ENCODE measurements around the gene EPHB1.

EPHB1 gene

DNA sequence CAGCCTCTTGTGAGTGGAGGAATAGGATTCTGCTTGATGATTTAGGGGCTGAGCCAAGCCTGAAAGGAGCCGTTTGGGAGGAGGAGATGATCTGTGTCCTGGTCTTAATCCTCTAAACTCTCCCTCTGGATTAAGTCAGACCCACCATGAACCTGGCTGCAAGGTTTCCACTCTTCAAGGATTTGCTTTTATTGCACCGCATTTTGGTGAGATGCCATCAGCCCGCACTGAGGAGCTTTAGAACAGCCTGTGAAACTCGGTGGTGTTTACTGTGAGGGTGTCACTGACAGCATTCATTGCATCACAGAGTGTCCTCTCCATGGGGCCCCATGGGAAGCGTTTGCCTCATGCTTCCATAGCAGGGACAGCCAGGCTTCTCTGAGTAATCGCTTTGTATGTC lies 59.2 kb downstream of the EPHB1 start:
- TF ChIP-seq ZFX (IDR thresholded peaks at IDR 0.05) = no peak
- TF ChIP-seq, protein P1, sequence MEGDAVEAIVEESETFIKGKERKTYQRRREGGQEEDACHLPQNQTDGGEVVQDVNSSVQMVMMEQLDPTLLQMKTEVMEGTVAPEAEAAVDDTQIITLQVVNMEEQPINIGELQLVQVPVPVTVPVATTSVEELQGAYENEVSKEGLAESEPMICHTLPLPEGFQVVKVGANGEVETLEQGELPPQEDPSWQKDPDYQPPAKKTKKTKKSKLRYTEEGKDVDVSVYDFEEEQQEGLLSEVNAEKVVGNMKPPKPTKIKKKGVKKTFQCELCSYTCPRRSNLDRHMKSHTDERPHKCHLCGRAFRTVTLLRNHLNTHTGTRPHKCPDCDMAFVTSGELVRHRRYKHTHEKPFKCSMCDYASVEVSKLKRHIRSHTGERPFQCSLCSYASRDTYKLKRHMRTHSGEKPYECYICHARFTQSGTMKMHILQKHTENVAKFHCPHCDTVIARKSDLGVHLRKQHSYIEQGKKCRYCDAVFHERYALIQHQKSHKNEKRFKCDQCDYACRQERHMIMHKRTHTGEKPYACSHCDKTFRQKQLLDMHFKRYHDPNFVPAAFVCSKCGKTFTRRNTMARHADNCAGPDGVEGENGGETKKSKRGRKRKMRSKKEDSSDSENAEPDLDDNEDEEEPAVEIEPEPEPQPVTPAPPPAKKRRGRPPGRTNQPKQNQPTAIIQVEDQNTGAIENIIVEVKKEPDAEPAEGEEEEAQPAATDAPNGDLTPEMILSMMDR (conservative IDR thresholded peaks at IDR 0.05) = no peak
- no peak overlapping the region for H3K27ac ChIP-seq

DNA sequence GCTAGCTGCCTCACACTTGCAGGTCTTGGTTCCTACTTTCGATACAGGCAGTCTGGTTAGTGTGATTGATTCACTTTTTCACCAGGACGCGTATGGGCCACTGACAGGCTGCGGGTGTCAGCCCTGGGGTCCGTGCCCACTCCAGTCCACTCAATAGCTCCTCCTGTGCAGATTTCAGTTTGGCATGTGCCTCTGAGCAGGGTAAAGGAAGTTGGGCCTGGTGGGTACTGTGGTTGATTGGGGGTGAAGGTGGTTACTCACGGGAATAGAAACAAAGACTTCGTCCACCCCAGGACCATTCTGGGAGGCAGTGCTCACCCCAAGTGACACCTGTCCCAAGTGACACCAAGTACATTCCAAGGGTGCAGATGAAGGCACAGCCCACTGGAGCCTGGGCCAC lies 62.3 kb downstream of the EPHB1 start:
- TF ChIP-seq, protein P1 (conservative IDR thresholded peaks at IDR 0.05) = no peak
- TF ChIP-seq ZFX (IDR thresholded peaks at IDR 0.05) = no peak
- H3K27ac ChIP-seq = no peak overlapping the region

DNA sequence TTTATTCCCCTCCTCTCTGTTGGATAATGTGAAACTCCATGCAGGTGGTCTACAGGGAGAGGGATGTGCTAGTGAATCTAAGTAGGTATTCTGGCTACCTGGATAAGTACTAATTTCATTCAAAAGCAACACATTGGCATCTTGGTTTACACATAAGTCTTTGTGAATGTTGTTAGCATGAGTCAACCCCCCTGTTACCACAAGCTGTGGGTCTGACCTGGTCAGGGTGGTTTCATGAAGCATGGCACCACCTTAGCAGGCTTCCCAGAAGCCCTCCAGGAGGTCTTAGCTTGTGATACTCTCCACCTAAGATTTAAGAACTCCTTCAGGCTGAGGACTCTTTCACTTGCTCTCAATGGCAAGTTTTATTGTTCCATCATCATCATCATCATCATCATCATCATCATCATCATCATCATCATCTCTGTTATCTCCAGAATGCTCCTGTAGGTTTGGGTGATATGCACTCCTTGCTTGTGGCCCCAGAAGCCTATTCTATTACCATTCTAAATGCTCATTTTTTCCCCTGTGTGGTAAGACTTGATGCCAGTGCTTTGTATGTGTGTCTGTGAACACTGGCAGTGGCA lies 62.8 kb downstream of the EPHB1 start:
- H3K27ac ChIP-seq = no peak overlapping the region
- no peak for TF ChIP-seq ZFX (IDR thresholded peaks at IDR 0.05)
- TF ChIP-seq, protein P1 (conservative IDR thresholded peaks at IDR 0.05) = no peak

DNA sequence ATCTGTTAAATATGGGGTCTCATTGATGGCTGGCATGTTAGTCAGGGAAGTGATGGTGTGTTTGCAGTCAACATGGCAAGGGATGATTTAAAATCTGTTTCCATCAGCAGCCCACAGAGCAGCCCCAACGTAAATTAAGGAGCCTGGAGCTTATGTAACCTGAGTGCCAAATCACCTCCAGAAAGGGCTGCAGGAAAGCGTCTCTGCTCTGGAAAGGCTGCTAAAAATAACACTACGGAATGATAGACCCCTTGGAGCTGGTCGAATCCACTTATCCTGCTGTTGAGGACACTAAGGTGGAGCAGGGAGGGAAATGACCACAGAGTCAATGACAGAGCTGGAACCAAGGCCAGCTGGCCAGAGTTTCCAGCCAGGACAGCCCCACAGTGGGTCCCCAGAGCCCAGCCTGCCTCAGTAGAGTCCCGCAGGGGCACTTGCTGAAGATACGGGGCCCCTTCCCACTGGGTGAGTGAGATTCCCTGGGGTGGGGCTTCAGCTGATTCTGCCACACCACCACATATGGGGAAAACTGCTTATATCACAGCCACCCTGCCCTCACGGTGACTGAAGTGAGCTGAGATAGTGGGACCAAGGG lies 63.5 kb downstream of the EPHB1 start:
- no peak overlapping the region for H3K27ac ChIP-seq
- TF ChIP-seq, protein P1 (conservative IDR thresholded peaks at IDR 0.05) = no peak
- TF ChIP-seq ZFX (IDR thresholded peaks at IDR 0.05) = no peak

DNA sequence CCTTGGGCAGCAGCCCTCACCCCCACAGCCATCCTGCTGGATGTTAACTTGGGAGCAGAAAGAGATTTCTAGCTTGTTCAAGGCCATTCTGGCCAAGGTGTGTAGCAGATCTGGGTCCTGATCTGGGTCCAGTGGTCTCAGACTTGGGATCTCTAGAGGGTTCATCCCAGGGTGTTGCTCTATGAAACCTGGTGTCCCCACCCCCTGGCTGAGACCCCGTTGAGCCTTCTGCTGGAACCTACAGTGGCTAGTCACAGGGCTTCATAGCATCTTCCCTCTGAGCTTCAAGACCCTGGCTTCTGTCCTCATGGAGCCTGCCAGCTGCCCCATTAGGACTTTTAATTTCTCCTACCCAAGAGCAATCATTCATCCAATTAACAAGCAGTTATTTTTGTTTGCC lies 64.3 kb downstream of the EPHB1 start:
- no peak for TF ChIP-seq ZFX (IDR thresholded peaks at IDR 0.05)
- TF ChIP-seq, protein P1 (conservative IDR thresholded peaks at IDR 0.05) = no peak
- no peak overlapping the region for H3K27ac ChIP-seq

DNA sequence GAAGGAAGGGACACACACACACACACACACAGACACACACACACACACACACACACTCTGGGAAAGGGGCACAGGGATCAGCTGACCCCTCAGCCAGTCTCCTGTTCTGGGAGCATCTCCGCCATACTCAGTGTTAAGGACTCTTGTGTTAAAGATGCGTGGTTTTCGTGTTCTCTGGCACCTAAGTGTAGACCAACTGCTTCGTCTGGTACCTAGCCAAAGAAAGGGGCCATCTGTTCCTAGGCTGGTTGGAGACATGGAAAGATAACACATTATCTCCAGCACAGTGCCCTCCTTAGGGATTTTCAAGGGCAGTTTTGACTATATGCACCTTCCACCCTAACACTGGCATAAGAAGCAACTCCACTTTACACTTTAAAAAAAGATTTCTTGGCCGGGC lies 65.1 kb downstream of the EPHB1 start:
- TF ChIP-seq, protein P1 (conservative IDR thresholded peaks at IDR 0.05) = no peak
- no peak for TF ChIP-seq ZFX (IDR thresholded peaks at IDR 0.05)
- H3K27ac ChIP-seq = no peak overlapping the region

DNA sequence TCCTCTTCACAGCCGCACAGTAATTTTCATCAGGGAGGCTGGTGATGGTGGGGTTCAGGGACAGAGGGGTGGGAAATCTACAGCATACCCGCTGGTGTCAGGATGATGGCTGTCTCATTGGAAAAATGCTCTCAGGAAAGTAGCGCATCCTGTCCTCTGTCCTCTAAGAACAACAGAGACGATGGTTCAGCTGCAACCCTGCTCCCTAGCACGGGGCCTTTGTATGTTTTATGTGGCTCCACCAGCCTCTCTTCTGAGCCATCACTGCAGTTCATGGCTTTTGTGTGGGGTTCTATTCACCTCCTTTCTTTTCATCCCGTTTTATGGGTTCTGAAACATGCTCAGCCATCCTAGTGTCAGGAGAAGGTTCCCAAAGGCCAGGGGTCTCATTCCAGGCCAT lies 68.9 kb downstream of the EPHB1 start:
- TF ChIP-seq ZFX (IDR thresholded peaks at IDR 0.05) = no peak
- TF ChIP-seq, protein P1 (conservative IDR thresholded peaks at IDR 0.05) = no peak
- no peak overlapping the region for H3K27ac ChIP-seq

Data from C4-2B (cell line).